ENCODE measurements around the gene CXorf66.
"Not testable (repeated sequence)": the region's sequence is repeated elsewhere in the genome, so short reads cannot be mapped to it uniquely, and the experiment has no call there.

The CXorf66 gene

GRCh38 chrX:139965421-139965820 lies at the start of gene CXorf66:
Gene CXorf66, minus strand, starts transcription at chrX:139965521. Its CDS starts 25 bp downstream, at chrX:139965496.
- DNase-seq (ENCODE audit: low spot score): no peak

GRCh38 chrX:139982856-139983255 lies 17.5 kb upstream of the CXorf66 start:
- no peak for DNase-seq (ENCODE audit: low spot score)

DNA sequence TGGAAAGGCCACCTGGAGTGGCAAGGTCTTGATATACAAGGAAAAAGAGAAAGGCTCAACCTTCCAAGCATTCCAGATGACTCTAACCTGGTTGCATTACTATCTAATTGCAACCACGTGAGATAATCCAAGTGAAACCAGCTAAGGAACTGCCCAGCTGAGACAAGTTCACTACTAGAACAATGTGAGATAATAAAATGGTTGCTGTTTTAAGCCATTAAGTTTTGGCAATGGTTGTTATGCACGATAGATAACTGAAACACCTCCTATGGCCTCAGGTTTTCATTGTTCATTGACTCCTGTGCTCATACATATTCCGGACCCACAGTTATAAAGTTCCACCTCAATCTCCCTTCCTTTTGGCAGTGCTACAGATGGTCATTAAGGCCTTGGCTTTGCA lies 9.2 kb upstream of the CXorf66 start:
- no peak for DNase-seq (ENCODE audit: low spot score)

GRCh38 chrX:139972629-139973624 lies 7.6 kb upstream of the CXorf66 start:
- DNase-seq (ENCODE audit: low spot score): no peak

- no peak for DNase-seq (ENCODE audit: low spot score)
Measured at GRCh38 chrX:139972113-139972512, 6.8 kb upstream of the CXorf66 start.

GRCh38 chrX:139971394-139971749 lies 6.1 kb upstream of the CXorf66 start:
- no peak for DNase-seq (ENCODE audit: low spot score)

DNA sequence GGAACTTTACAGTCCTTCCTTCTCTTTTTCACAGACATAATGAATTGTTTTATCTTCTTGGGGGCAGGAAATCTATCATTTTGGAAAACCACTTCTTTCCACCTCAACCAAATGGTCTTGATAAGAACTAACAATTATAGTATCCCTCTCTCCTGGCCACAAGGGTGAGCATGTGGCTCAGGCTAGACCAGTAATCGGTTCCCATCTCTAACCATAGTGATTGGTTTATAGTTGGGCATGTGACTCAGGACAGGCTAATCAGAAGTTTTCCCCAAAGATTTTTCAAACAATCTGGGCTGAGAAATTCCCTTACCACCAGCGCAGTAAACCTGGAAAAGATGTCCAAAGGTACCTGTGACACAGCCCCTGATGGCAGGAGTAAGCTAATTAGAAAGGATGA lies 4.0 kb upstream of the CXorf66 start:
- DNase-seq (ENCODE audit: low spot score): no peak

GRCh38 chrX:139967750-139968149 lies 2.4 kb upstream of the CXorf66 start:
- no peak for DNase-seq (ENCODE audit: low spot score)

DNA sequence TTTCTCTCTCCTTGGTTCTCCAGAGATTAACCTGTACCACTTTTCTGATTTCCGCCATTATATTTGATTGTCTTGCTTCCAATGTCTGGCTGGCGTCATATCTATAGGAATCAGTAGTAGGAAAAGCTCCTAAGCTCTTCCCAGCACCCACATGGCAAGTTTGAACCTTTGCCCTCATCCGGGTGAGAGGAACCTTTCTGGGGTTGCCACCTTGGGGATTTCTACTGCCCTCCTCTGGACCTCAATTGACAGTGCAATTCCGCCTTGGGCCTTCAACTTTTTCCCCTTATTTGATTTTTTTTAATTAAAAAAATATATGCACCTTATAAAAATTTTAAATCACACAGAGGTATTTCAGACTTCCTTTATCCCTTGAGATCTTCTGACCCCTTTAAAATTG lies 2.0 kb upstream of the CXorf66 start:
- no peak for DNase-seq (ENCODE audit: low spot score)

DNA sequence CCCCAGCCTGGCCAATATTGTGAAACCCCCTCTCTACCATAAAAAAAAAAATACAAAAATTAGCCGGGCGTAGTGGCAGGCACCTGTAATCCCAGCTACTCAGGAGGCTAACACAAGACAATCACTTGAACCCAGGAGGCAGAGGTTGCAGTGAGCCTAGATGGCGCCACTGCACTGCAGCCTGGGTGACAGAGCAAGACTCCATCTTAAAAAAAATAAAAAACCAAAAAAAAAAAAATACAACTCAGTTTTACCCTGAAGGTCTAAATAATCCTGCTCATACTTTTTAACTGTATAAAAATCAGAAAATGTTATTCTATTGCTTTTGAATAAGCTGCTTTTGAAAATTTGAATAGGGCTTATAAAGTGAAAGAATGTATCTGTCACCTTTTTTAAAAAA lies 838 bp upstream of the CXorf66 start:
- not testable (repeated sequence) for DNase-seq (ENCODE audit: low spot score)

DNA sequence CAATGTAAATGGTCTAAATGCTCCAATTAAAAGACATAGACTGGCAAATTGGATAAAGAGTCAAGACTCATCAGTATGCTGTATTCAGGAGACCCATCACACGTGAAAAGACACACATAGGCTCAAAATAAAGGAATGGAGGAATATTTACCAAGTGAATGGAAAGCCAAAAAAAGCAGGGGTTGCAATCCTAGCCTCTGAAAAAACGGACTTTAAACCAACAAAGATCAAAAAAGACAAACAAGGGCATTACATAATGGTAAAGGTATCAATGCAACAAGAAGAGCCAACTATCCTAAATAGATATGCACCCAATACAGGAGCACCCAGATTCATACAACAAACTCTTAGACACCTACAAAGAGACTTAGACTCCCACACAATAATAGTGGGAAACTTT lies 4.2 kb downstream of the CXorf66 start:
- not testable (repeated sequence) for DNase-seq (ENCODE audit: low spot score)

DNA sequence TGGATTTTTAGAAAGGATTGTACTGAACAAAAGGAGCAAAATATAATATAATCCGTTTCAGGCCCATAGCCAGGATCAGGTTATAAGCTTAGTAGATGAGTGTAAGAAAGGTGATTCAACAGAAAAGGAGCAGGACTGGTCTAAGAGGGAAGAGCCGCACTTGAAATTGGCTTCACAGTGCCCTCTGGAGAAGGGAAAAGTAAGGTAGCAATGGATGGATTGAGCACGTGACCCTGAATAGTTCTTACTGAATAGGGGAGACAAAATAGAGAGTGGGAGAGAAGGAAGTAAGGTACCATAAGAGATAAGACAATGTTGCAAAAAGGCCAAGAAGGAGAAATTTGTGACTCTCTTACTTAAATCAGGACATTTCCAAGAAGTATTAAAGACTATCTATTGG lies 15.6 kb downstream of the CXorf66 start:
- no peak for DNase-seq (ENCODE audit: low spot score)

DNA sequence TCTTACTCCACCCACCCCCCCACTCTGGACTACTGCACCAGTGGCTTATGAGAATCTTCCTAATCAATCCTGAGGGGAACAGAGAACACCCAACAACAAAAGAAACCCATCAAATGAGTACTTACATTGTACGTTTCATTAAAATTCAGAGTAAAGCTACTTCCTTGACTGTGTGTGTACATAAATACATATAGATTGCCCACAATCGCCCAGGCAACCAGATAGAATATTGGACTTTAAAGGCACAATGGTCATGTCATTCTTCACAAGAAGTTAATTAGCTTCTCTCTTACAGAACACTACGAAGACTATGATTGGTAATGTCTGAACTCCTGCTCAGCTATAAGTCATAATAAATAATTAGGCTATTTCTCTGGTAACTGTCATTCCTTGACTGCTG lies 20.2 kb downstream of the CXorf66 start:
- DNase-seq (ENCODE audit: low spot score): no peak

DNA sequence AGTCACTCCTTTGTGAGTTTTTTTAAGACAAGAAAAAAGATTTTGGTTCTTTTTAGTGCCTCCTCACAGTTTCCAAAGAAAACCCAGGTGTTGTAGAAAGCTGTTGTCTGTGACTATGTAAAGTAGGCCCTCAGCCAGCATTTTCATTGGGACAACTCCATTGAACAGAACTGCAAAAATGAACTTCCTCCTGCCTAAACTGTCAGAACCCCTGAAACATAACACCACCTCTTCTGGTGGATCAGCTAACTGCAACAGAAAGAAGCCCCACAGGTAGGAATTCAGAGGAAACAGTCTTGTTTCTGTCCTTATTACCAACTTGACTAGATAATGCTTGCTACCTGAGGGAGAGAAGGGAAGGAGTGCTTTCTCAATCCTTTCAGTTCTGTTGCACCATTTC lies 29.1 kb downstream of the CXorf66 start:
- DNase-seq (ENCODE audit: low spot score): no peak

DNA sequence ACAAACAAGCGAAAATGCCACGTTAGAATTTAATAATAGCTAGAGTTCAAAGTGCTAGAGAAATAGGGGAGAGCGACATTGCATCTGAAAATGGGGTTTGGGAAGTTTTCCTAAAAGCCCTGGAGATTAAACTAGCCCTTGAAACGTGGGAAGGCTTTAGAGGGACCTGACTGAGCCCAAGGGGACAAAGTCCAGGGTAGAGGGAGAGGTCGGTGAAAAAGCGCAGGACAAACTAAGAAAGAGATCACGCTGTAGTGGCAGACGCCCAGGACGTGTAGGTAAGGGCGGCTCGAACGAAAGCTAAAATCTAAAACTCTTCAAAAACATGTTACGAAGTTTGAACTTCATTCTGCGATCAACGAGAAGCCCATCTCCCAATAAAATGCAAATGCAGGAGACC lies 31.4 kb downstream of the CXorf66 start:
- DNase-seq (ENCODE audit: low spot score): no peak

DNA sequence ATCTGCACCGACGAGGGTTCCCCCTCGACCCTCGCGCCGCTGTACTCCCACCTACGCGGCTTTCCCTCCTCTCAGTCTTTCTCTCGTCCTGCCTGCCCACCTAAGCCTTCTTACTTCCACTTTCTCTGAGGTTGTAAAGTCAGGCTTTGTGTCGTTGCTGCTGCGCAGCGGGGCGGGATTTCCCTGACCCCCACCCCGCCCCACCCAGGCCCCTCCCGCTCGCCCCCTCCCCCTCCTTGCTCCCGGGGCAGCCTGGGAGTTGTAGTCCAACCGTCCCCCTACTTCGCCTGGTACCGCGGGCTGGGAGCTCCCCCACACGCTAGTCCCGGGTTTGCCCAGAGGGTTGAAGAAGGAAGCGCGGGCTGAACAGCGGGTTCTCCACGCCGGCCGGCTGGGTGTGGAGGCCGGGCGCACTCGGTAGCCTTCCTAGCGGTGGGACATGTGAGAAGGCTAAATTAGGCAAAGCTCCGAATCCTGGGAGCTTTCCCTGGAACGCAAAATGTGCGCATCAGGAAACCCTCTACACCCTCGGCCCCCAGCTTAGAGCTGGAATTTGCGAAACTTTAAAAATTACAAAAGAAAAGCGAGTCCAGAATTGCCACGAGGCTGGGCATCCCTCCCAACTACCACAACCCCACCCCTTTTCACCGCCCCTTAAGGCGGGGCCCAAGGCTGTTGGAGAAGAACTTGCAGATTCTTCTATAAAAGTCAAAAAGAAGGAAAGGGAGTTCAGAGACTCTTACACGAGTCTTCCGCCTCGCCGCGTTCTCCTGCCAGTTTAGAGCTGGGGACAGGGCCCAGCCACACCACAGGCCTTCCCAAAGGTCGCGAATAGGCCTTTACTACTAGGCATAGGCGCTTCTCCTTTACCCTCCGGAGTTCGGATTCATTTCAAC lies 32.2 kb downstream of the CXorf66 start, which contains the start of gene ATP11C:
Gene ATP11C (minus strand): TSS at position 153 of the 896 bp plus-strand sequence. CDS start 1,011 bp downstream, outside the sequence.
- peak; percentile 51 for DNase-seq (ENCODE audit: low spot score)

- DNase-seq (ENCODE audit: low spot score): no peak
Measured at GRCh38 chrX:139932073-139932900, 33.0 kb downstream of the CXorf66 start.

DNA sequence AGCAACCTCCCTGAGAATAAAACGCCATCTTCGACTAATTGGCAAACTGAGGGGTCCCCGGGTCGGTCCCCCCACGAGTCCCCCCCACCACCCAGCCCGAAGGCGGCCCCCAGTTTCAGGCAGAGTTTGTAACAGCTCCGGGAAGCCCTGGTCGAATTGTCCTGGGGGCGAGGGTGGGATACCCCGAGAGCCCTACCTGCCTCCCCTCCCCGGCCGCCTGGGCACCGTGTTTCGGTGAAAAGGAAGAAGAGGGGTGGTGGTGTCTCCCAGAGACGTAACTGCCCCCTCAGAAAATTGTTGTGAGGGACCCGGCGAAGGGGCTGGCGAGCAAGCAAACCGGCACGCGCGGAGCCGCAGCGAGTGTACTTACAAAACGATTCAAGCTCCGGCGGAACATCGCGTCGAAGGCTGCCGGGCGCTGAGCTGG lies 33.7 kb downstream of the CXorf66 start:
- no peak for DNase-seq (ENCODE audit: low spot score)

DNA sequence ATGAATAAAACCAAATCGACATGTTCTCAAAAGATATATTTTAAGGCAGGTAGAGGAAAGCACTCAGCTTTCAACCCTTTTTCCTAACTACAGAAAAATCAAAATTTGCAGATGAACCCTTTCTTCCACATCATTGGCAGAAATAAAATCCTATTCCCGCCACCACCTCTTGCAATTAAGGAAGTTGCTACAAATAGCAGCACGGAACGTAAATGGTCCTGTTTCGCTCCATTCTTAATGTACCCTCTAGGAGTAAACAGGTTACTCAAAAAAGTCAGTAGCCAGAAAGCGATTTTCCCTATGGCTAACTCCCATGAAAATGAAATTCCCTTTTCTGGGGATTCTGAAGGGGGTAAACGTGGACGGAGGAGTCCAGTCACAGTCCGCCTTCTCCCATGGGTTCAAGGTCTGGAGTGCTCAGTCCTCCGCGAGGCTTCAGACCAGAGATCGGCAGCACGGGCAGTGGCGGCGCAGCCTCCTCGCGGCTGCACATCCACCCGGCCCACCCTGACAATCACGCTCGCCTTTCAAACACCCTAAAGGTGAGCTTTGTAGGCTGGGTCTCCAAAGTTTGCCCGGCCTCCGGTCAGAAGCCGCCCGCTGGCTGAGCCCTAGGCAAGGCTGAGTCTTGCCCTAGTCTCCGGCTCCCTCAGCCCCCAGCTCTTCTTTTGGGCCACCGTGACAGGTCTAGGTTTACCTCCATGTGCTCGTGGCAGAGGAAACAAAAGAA lies 34.2 kb downstream of the CXorf66 start:
- DNase-seq (ENCODE audit: low spot score): no peak

DNA sequence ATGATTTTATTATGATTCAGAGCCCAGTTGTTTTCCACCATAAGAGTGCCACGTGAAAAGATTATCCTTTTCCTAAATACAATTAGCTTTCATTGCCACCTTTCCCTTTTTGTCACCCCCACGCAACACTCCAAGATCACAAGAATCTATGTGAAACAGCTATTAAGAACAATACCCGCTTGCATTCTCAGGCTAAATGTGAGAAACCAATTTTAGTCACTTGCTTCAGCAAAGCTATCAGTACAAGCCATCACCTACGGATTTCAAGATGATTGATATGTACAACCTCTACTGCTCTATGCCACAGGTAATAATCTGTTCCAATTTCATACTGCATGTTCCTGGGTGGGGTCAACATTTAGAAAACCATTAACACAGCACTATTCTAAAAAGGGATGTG lies 34.9 kb downstream of the CXorf66 start:
- no peak for DNase-seq (ENCODE audit: low spot score)

GRCh38 chrX:139929876-139930275 lies 35.4 kb downstream of the CXorf66 start:
- DNase-seq (ENCODE audit: low spot score): no peak

All from kidney capillary endothelial cell (primary cell).